Body of pancreas (tissue), 4 donors: ENCODE results near the gene CER1. TPM values are rescaled to one million over a fixed set of nuclear protein-coding genes. Genes with fewer than 3 reads are reported as not detected.

Experiments
- ATAC-seq: fragments of 150-250 bp; one replicate; pipeline ENCODE4 v1.9.1; 2016
- DNase-seq, 4 donors: peaks; one replicate each; pipeline ENCODE4 v3.0.0-alpha.2; 2019
- H3K27ac ChIP-seq, 4 donors: fragments of 200-600 bp; sonication (generic); 1 replicate in 3 of 4; 2 replicates in 1 of 4; pipeline versions ENCODE4 v1.5.1 to v1.6.1; 2016 to 2019; ENCODE audit warnings: mild to moderate bottlenecking in 1 of 4, mixed read lengths in 1 of 4, moderate library complexity in 1 of 4
- H3K27me3 ChIP-seq, 2 donors: fragments of 200-600 bp; sonication (generic); one replicate each; pipeline ENCODE4 v1.6.0; 2016; ENCODE audit warnings: mild to moderate bottlenecking in 1 of 2
- H3K36me3 ChIP-seq, 2 donors: fragments of 200-600 bp; sonication (generic); replicated peaks in 1 of 2; 2 replicates each; pipeline ENCODE4 v1.5.1; 2016; ENCODE audit warnings: low read depth in 2 of 2; ENCODE audit not compliant: insufficient read depth in 1 of 2
- H3K4me1 ChIP-seq: fragments of 200-600 bp; sonication (generic); one replicate; pipeline ENCODE4 v1.6.0; 2016
- H3K4me3 ChIP-seq, 2 donors: fragments of 200-600 bp; sonication (generic); 1 replicate in 1 of 2; 2 replicates in 1 of 2; pipeline ENCODE4 v1.5.1; 2016 to 2019
- H3K9me3 ChIP-seq, 3 donors: fragments of 200-600 bp; sonication (generic); 1 replicate in 2 of 3; 2 replicates in 1 of 3; pipeline ENCODE4 v1.5.1; 2016
- POLR2A ChIP-seq, 3 donors: fragments of 450-650 bp; IDR thresholded peaks; one replicate each; pipeline ENCODE4 v1.6.1; 2016; ENCODE audit warnings: antibody characterized with exemption in 3 of 3, mild to moderate bottlenecking in 2 of 3
- WGBS, 2 donors: methylation state at CpG; one replicate each; pipeline ENCODE4 v1.1.5; 2017; 5-methylcytosine and 5-hydroxymethylcytosine counted together
- intact Hi-C: fragments of 100-400 bp; cut with DNase I; formaldehyde crosslinking; loops from one replicate; pipeline ENCODE4 v1.15.1; 2023
- total RNA-seq, 2 donors: library from RNA; depleted of rRNA; stranded (reverse); fragments of >200 nt; gene quantifications; one replicate each; pipeline ENCODE4 v1.1.0, GENCODE V29; 2016
- TF ChIP-seq, protein P1 (sequence below), 7 experiments: fragments of 450-650 bp in 4 of 7; fragments of 200-600 bp in 3 of 7; sonication (generic) in 3 of 7; IDR thresholded peaks; one replicate each; pipeline ENCODE4 v1.5.1; 2016 to 2019; ENCODE audit warnings: antibody characterized with exemption in 7 of 7

The CER1 gene
- total RNA-seq, 2 donors from 2014 or later, result 2.0 TPM; not detected in 1

DNA sequence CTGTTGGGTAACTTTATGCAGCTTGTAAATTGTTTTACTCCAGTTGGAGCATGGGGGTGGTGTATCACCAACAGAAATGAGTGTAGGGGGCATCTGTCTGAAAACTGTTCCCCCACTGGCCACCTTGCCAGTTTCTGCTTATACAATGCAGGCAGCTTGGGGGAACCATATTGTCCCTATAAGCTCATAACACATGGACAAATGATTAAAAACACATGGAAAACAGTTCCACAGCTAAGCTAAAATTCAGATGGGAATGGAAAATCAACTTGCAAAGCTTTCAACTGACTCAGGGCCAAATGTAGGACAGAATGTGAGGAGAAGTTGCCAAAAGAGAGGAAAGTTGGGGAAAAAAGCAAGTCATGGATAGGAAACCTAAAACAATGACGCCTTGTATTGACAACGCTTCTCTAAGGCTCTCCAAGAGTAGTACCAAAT, 7.9 kb upstream of the CER1 start:
- H3K27ac ChIP-seq, result no peak overlapping the region
- 91 to 98% methylated on average over 2 of the region's 2 CpGs for WGBS, 2 donors
- no peaks in the 10 kb centered on the region for H3K36me3 ChIP-seq
- ATAC-seq (no peak), DNase-seq (no peak)
- no peaks in the 10 kb centered on the region for H3K4me1 ChIP-seq
- no peaks in the 10 kb centered on the region for H3K9me3 ChIP-seq
- intact Hi-C loops, result no loop called here
- H3K4me3 ChIP-seq, result no peak overlapping the region
- TF ChIP-seq, protein P1, sequence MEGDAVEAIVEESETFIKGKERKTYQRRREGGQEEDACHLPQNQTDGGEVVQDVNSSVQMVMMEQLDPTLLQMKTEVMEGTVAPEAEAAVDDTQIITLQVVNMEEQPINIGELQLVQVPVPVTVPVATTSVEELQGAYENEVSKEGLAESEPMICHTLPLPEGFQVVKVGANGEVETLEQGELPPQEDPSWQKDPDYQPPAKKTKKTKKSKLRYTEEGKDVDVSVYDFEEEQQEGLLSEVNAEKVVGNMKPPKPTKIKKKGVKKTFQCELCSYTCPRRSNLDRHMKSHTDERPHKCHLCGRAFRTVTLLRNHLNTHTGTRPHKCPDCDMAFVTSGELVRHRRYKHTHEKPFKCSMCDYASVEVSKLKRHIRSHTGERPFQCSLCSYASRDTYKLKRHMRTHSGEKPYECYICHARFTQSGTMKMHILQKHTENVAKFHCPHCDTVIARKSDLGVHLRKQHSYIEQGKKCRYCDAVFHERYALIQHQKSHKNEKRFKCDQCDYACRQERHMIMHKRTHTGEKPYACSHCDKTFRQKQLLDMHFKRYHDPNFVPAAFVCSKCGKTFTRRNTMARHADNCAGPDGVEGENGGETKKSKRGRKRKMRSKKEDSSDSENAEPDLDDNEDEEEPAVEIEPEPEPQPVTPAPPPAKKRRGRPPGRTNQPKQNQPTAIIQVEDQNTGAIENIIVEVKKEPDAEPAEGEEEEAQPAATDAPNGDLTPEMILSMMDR (IDR thresholded peaks at IDR 0.05), result no peak
- no peak for TF ChIP-seq POLR2A (IDR thresholded peaks at IDR 0.05)
- no peaks in the 10 kb centered on the region for H3K27me3 ChIP-seq

DNA sequence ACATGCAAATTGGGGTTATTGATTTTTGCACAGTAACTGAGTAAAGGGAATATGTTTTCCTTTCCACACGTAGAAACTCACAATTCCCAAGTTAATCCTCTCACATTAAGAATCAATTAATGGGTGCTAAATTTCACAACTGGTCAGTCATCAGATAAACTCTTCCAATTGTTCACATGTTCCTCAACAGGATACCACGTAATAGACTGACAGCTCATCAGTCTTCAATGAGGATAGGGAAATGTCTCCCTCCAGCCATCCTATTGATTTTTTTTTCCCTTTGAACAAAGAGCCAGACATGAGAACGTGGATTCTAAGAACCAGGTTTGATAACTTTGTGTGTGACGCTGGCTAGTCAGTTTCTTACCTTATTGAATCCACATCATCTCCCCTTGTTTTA, 768 bp upstream of the CER1 start:
- H3K36me3 ChIP-seq, result no peaks in the 10 kb centered on the region
- WGBS, 2 donors, result 32 to 38% methylated on average over 4 of the region's 4 CpGs
- intact Hi-C loops, result no loop called here
- TF ChIP-seq, protein P1 (IDR thresholded peaks at IDR 0.05), result no peak
- TF ChIP-seq POLR2A (IDR thresholded peaks at IDR 0.05), result no peak
- DNase-seq (no peak), ATAC-seq (no peak)
- no peak overlapping the region for H3K4me3 ChIP-seq
- no peaks in the 10 kb centered on the region for H3K27me3 ChIP-seq
- H3K4me1 ChIP-seq, result no peaks in the 10 kb centered on the region
- no peaks in the 10 kb centered on the region for H3K9me3 ChIP-seq
- no peak overlapping the region for H3K27ac ChIP-seq

DNA sequence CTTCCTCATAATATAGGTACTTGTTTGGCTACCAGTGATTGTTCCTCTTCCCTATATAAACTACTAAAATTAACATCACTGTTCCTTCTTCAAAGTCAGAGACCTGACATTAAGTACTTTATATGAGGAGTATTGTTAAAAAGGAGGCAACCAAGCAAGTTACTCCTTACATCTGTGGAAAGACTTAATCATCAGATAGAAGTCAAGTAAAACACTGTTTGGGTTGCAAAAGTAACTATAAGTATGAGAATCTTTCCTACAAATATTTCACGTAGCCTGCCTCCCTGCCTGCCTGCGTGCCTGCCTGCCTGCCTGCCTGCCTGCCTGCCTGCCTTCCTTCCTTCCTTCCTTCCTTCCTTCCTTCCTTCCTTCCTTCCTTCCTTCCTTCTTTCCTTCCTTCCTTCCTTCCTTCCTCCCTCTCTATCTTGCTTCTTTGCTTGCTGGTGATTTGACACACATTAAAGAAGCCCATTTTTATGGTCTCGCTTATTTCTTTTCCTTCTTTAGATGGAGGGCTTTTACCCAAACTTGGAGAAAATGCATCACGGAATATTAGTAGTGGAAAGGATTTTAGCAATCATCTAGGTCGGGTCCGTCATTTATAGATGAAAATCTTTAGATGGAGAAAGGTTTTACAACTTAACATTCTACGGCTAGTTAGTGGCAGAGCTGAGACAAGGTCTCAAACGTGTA, 3.2 kb downstream of the CER1 start:
- Histone ChIP-seq H3K4me1 (no peaks in the 10 kb centered on the region), H3K27me3 (no peaks in the 10 kb centered on the region), H3K9me3 (no peaks in the 10 kb centered on the region), H3K4me3 (no peak overlapping the region), H3K36me3 (no peaks in the 10 kb centered on the region), H3K27ac (no peak overlapping the region)
- intact Hi-C loops, result no loop called here
- no peak for ATAC-seq
- TF ChIP-seq, protein P1 (IDR thresholded peaks at IDR 0.05), result no peak
- no peak for TF ChIP-seq POLR2A (IDR thresholded peaks at IDR 0.05)
- 74 to 75% methylated on average over 8 of the region's 8 CpGs for WGBS, 2 donors
- no peak for DNase-seq

DNA sequence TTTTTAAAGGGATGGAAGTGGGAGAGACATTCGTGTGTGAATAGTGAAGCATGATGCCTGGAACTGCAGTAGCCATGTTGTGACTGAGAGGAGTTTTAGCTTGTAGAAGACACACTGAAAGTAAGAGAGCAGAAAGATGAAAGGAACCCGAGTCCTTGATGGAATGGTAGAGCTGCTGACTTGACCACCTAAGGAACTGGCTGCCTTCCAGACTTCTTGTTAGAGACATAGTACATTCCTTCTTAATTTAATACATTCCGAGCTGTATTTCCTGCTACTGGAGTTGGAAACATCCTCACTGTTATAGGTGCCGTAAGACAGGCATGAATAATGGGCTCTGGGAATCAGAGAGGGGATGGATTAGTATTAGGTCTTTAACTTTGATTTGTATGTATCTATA, 7.4 kb downstream of the CER1 start:
- H3K36me3 ChIP-seq, result no peaks in the 10 kb centered on the region
- TF ChIP-seq POLR2A (IDR thresholded peaks at IDR 0.05), result no peak
- TF ChIP-seq, protein P1 (IDR thresholded peaks at IDR 0.05), result no peak
- H3K4me3 ChIP-seq, result no peak overlapping the region
- no peaks in the 10 kb centered on the region for H3K4me1 ChIP-seq
- H3K27ac ChIP-seq, result no peak overlapping the region
- no peak for ATAC-seq
- H3K9me3 ChIP-seq, result no peaks in the 10 kb centered on the region
- 83 to 85% methylated on average over 4 of the region's 4 CpGs for WGBS, 2 donors
- H3K27me3 ChIP-seq, result no peaks in the 10 kb centered on the region
- intact Hi-C loops, result no loop called here
- no peak for DNase-seq

DNA sequence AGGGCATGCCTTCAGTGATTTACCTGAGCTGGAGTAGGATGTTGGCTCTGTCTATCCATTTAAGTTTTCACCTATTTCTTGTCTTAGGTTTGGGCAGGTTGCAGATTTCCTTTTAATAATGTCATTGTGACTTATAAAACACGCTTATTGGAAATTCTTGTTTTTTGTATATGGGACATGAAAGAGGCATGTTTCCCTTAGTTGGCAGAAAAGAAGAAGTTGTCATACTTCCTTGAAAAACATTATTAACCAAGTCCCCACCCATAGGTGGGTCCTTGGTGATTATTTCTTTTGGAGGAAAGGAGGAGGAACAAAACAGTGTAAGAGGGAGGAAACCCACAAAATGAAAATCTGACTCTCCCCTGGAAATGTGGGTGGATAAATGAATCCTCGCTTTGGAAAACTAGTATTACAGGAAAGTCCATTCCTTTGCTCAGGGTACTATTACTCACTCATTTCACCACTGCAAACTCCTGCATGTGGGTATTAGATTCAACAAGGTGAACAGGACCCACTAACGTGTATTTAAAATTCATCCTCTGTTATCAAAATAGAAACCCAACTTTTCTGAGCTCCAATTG, 9.3 kb downstream of the CER1 start:
- no peak for DNase-seq
- ATAC-seq, result no peak
- Histone ChIP-seq H3K36me3 (no peaks in the 10 kb centered on the region), H3K27ac (no peak overlapping the region), H3K4me3 (no peak overlapping the region), H3K27me3 (no peaks in the 10 kb centered on the region), H3K4me1 (no peaks in the 10 kb centered on the region), H3K9me3 (no peaks in the 10 kb centered on the region)
- intact Hi-C loops, result no loop called here
- WGBS, 2 donors, result 72 to 81% methylated on average over 3 of the region's 3 CpGs
- no peak for TF ChIP-seq POLR2A (IDR thresholded peaks at IDR 0.05)
- TF ChIP-seq, protein P1 (IDR thresholded peaks at IDR 0.05), result no peak
